Measurements from ENCODE around the gene TRIM39.

Gene TRIM39

DNA sequence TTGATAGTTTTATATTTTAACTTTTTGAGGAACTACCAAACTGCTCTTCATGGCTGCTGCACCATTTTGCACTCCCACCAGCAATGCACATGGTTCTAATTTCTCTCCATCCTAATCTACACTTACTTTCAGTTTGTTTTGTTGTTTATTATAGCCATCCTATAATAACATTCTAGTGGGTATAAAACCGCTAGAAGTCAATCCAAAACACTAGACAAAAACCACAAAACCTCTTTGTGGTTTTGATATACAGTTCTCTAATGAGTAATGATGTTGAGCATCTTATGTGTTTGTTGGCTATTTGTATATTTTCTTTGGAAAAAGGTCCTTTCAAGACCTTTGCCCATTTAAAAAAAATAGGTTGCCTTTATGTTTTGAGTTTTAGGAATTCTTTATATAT lies 23.8 kb downstream of the TRIM39 start:
- 0 out of 2 replicates have a peak, but pooled peaks have one; percentile 34 for TF ChIP-seq KLF10 (tag by site-specific recombination; IDR thresholded peaks at IDR 0.05)
- peak; percentile 46 for TF ChIP-seq FEZF1 (tag by site-specific recombination; IDR thresholded peaks at IDR 0.05)
- no peak for TF ChIP-seq MEIS1 (CRISPR knock-in tag; IDR thresholded peaks at IDR 0.05; ENCODE audit: borderline replicate concordance)
- H3K4me1 ChIP-seq (ENCODE audit: control insufficient read depth, insufficient read depth, low read length): peaks cover 3% of the 10 kb centered on the region; the same call in 1 of the 2 replicates
- H3K27ac ChIP-seq (ENCODE audit: extremely low read depth, low read depth, low read length): no peak overlapping the region
- peaks cover 7 to 15% of the 10 kb centered on the region in 2 experiments; a peak in 2 of 3 replicates for H3K36me3 ChIP-seq (ENCODE audit: control insufficient read depth in 2 of 2, insufficient read depth in 1 of 2, low read length in 2 of 2)
- ChIA-PET CTCF (interaction anchor here (0.7 to 2.0 kb wide), 2 partner anchors 47 to 111 kb away, joined by 3 to 5 read pairs; no protein-coding TSS in a partner anchor), POLR2A (no interaction called here)
- H3K9me3 ChIP-seq (ENCODE audit: control insufficient read depth, insufficient read depth, low read depth, low read length): no peaks in the 10 kb centered on the region
- H3K4me3 ChIP-seq (ENCODE audit: low read depth, low read length): no peak overlapping the region

DNA sequence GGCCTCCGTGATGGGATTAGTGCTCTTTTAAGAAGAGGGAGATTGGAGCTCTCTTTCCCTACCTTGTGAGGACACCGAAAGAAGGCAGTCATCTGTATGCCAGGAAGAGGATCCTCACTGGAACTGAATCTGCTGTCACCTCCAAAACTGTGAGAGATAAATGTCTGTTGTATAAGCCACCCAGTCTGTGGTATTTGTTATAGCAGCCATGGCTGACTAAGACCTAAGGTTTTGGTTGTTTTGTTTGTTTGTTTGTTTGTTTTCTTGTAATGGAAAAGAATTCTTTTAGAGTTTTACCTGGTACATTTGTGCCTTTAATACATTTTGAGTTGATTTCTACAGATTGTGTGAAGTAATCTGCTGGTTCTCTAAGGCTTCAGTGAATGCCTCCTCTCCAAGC lies 25.8 kb downstream of the TRIM39 start:
- Histone ChIP-seq H3K4me3 (ENCODE audit: low read depth, low read length) (no peak overlapping the region), H3K36me3 (ENCODE audit: control insufficient read depth in 2 of 2, insufficient read depth in 1 of 2, low read length in 2 of 2) (peaks cover 0 to 2% of the 10 kb centered on the region in 2 experiments; a peak in 1 of 3 replicates), H3K27ac (ENCODE audit: extremely low read depth, low read depth, low read length) (no peak overlapping the region), H3K9me3 (ENCODE audit: control insufficient read depth, insufficient read depth, low read depth, low read length) (no peaks in the 10 kb centered on the region), H3K4me1 (ENCODE audit: control insufficient read depth, insufficient read depth, low read length) (no peaks in the 10 kb centered on the region)
- ChIA-PET CTCF (interaction anchor here (1.0 to 4.2 kb wide), 5 partner anchors 45 to 190 kb away, joined by 5 to 33 read pairs (median 5); no protein-coding TSS in a partner anchor), POLR2A (no interaction called here)
- no peak for TF ChIP-seq PRDM1 (tag by site-specific recombination; IDR thresholded peaks at IDR 0.05)
- TF ChIP-seq ZNF292 (tag by site-specific recombination; IDR thresholded peaks at IDR 0.05; ENCODE audit: borderline replicate concordance, low read depth): no peak

DNA sequence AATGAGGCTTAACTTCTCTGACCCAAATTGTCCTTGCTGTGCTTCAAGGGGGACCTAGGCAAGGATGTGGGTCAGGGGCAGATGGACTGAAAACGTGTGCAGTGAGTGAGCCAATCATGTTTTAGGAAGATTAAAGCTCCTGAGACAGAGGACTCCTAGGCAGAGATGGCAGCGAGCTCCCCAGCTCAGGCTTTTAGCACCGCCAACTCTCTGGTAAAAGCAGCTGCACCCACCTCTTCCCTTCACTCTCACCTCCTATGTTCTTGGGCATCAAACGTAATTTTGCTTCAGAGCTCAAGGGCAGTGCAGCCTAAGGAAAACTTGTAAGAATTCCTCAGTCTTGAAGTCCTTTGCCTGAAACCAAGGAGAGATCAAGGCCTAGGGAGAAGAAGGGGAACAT lies 28.6 kb downstream of the TRIM39 start:
- CTCF ChIA-PET: interaction anchor here (0.6 to 4.2 kb wide), 7 partner anchors 34 to 138 kb away, joined by 3 to 33 read pairs (median 5); no protein-coding TSS in a partner anchor
- TF ChIP-seq, protein P1, sequence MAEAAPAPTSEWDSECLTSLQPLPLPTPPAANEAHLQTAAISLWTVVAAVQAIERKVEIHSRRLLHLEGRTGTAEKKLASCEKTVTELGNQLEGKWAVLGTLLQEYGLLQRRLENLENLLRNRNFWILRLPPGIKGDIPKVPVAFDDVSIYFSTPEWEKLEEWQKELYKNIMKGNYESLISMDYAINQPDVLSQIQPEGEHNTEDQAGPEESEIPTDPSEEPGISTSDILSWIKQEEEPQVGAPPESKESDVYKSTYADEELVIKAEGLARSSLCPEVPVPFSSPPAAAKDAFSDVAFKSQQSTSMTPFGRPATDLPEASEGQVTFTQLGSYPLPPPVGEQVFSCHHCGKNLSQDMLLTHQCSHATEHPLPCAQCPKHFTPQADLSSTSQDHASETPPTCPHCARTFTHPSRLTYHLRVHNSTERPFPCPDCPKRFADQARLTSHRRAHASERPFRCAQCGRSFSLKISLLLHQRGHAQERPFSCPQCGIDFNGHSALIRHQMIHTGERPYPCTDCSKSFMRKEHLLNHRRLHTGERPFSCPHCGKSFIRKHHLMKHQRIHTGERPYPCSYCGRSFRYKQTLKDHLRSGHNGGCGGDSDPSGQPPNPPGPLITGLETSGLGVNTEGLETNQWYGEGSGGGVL (tag by site-specific recombination; IDR thresholded peaks at IDR 0.05): no peak
- TF ChIP-seq ZNF248 (tag by site-specific recombination; IDR thresholded peaks at IDR 0.05): no peak
- TF ChIP-seq, protein P2, sequence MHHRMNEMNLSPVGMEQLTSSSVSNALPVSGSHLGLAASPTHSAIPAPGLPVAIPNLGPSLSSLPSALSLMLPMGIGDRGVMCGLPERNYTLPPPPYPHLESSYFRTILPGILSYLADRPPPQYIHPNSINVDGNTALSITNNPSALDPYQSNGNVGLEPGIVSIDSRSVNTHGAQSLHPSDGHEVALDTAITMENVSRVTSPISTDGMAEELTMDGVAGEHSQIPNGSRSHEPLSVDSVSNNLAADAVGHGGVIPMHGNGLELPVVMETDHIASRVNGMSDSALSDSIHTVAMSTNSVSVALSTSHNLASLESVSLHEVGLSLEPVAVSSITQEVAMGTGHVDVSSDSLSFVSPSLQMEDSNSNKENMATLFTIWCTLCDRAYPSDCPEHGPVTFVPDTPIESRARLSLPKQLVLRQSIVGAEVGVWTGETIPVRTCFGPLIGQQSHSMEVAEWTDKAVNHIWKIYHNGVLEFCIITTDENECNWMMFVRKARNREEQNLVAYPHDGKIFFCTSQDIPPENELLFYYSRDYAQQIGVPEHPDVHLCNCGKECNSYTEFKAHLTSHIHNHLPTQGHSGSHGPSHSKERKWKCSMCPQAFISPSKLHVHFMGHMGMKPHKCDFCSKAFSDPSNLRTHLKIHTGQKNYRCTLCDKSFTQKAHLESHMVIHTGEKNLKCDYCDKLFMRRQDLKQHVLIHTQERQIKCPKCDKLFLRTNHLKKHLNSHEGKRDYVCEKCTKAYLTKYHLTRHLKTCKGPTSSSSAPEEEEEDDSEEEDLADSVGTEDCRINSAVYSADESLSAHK (tag by site-specific recombination; IDR thresholded peaks at IDR 0.05): no peak
- TF ChIP-seq ZNF10 (tag by site-specific recombination; IDR thresholded peaks at IDR 0.05): no peak
- TF ChIP-seq ZNF23 (tag by site-specific recombination; IDR thresholded peaks at IDR 0.05; ENCODE audit: borderline replicate concordance): no peak
- no peak for TF ChIP-seq ZNF114 (tag by site-specific recombination; IDR thresholded peaks at IDR 0.05)
- no peak for TF ChIP-seq ZNF670 (tag by site-specific recombination; IDR thresholded peaks at IDR 0.05; ENCODE audit: low read depth)
- TF ChIP-seq ZEB2 (tag by site-specific recombination; IDR thresholded peaks at IDR 0.05): no peak
- TF ChIP-seq GLI4 (tag by site-specific recombination; IDR thresholded peaks at IDR 0.05): no peak
- Histone ChIP-seq H3K36me3 (ENCODE audit: control insufficient read depth in 2 of 2, insufficient read depth in 1 of 2, low read length in 2 of 2) (no peaks in the 10 kb centered on the region), H3K9me3 (ENCODE audit: control insufficient read depth, insufficient read depth, low read depth, low read length) (no peaks in the 10 kb centered on the region), H3K4me1 (ENCODE audit: control insufficient read depth, insufficient read depth, low read length) (no peaks in the 10 kb centered on the region), H3K4me3 (ENCODE audit: low read depth, low read length) (no peak overlapping the region), H3K27ac (ENCODE audit: extremely low read depth, low read depth, low read length) (no peak overlapping the region)
- POLR2A ChIA-PET: no interaction called here

DNA sequence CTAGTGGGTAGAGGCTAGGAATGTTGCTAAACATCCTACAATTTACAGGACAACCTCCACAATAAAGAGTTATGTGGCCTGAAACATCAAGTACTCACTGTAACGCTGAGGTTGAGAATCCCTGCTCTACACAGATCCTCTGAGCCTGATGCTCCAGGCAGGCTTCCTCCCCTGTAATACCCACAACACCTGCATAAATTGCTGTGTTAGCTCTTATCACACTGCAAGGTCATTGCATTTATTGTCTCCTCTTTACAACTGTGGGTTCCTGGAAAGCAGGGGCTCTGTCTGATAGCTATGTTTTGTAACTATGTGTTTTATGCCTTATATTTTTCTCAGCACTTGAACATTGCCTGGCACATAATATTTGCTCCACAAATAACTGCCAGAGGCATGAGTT lies 29.8 kb downstream of the TRIM39 start:
- no peak overlapping the region for H3K27ac ChIP-seq (ENCODE audit: extremely low read depth, low read depth, low read length)
- POLR2A ChIA-PET: no interaction called here
- no peak overlapping the region for H3K4me3 ChIP-seq (ENCODE audit: low read depth, low read length)
- TF ChIP-seq, protein P3, sequence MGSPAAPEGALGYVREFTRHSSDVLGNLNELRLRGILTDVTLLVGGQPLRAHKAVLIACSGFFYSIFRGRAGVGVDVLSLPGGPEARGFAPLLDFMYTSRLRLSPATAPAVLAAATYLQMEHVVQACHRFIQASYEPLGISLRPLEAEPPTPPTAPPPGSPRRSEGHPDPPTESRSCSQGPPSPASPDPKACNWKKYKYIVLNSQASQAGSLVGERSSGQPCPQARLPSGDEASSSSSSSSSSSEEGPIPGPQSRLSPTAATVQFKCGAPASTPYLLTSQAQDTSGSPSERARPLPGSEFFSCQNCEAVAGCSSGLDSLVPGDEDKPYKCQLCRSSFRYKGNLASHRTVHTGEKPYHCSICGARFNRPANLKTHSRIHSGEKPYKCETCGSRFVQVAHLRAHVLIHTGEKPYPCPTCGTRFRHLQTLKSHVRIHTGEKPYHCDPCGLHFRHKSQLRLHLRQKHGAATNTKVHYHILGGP (tag by site-specific recombination; IDR thresholded peaks at IDR 0.05): 0 out of 2 replicates have a peak, but pooled peaks have one; percentile 23
- no peak for TF ChIP-seq ZNF175 (tag by site-specific recombination; IDR thresholded peaks at IDR 0.05)
- H3K36me3 ChIP-seq (ENCODE audit: control insufficient read depth in 2 of 2, insufficient read depth in 1 of 2, low read length in 2 of 2): no peaks in the 10 kb centered on the region
- H3K9me3 ChIP-seq (ENCODE audit: control insufficient read depth, insufficient read depth, low read depth, low read length): no peaks in the 10 kb centered on the region
- H3K4me1 ChIP-seq (ENCODE audit: control insufficient read depth, insufficient read depth, low read length): no peaks in the 10 kb centered on the region
- CTCF ChIA-PET: interaction anchor here (0.8 to 4.2 kb wide), 7 partner anchors 9 to 118 kb away, joined by 3 to 33 read pairs (median 4); partner anchors contain the start of gene TRIM39
